ENCODE measurements around the gene FSD1.
"Not testable (repeated sequence)": the region's sequence is repeated elsewhere in the genome, so short reads cannot be mapped to it uniquely, and the experiment has no call there.

FSD1 gene

GRCh38 chr19:4320419-4320818, 16.0 kb downstream of the FSD1 start:
- DNase-seq, result no peak

GRCh38 chr19:4322942-4323665, 18.7 kb downstream of the FSD1 start:
- DNase-seq, result no peak

GRCh38 chr19:4323692-4324091, 19.3 kb downstream of the FSD1 start:
- no peak for DNase-seq

- DNase-seq, result no peak
Observed at GRCh38 chr19:4324228-4324627, 19.8 kb downstream of the FSD1 start.

- DNase-seq, result no peak
Observed at GRCh38 chr19:4326215-4326836, 21.9 kb downstream of the FSD1 start.

DNA sequence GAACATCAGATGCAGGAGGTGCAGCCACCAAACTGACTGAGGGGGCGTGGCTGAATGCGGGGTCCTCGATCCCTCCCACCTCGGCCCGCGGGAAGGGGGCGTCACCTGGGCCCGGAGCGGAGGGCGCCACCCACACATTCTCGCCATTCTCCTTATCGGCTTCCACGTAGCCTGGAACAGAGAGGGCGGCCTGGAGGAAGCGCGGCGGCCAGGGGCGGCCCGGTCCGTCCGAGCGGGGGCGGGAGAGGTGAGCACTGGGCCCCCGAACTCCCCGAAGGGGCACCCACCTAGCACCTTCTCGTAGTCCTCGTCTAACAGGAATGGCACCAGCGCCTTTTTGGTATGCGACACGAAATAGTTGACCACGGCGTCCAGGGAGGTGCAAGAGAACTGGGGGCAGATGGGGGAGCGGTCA, 22.4 kb downstream of the FSD1 start:
- DNase-seq, result no peak

- no peak for DNase-seq
Observed at GRCh38 chr19:4327252-4327876, 23.0 kb downstream of the FSD1 start.

DNA sequence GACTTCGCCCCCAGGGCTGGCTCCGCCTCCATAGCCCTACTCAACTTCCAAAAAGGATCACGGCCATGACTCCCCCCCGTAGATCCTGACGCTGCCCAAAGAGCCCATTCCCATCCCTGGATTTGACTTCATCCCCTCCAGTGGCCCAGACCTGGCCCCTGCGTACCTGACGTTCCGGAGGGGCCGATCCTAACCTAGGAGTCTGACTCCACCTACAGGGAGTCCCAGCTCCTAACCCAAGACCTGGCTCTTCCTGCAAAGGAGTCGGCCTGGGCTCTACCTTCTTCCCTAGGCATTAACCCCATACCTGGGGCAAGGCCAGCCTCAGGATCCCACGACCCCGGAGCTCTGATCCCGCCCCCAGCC, 23.5 kb downstream of the FSD1 start:
- DNase-seq, result no peak

DNA sequence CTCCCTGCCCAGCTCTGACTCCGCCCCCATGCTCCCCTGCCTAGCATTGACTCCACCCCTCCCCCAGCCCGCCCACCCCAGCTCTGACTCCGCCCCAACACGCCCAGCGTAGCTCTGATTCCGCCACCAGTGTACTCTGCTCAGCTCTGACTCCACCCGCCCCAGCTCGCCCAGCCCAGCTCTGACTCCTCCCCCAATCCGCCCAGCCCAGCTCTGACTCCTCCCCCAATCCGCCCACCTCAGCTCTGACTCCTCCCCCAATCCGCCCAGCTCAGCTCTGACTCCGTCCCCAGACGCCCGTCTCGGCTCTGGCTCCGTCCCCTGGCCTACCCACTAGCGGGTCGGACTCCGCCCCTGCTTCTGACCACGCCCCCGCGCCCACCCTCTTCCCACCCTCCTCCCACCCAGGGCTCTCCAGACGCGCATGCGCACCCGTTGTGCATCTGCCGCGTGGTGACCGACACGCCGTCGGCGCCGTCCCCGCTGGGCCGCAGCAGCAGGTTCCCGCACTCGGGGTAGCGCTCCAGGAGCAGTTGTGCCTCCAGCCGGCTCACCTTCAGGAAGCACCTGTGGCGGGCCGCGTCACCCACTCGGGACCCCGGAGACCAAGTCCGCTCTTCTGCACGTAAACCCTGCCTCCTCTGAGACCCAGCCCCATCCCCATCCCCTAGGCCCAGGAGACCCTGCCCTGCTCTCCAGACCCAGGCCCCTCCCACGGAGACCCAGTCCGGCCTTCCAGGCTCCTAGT, 24.0 kb downstream of the FSD1 start:
- no peak for DNase-seq

GRCh38 chr19:4328991-4329681, 24.7 kb downstream of the FSD1 start:
- DNase-seq, result not testable (repeated sequence)

DNA sequence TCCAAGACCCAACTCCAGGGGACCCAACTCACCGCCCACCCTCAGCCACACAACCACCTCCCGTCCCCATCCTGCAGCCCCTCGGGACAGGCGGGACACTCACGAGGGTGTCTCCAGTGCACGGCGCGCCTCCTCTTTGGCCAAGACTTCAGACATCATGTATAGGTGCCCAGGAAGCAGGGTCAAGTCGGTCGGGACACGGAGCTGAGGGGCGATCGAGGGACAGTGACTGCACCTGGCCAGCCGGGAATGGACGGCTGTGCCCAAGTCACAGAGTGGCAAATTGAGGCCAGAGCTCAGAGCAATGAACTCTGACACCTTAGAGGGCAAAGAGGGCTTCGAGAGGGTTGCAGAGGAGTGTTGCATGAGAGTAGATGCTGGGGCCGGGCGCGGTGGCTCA, 25.5 kb downstream of the FSD1 start:
- no peak for DNase-seq

- no peak for DNase-seq
Observed at GRCh38 chr19:4334929-4335570, 30.7 kb downstream of the FSD1 start.

GRCh38 chr19:4337906-4338440, 33.6 kb downstream of the FSD1 start:
- DNase-seq, result peak; percentile 21

DNA sequence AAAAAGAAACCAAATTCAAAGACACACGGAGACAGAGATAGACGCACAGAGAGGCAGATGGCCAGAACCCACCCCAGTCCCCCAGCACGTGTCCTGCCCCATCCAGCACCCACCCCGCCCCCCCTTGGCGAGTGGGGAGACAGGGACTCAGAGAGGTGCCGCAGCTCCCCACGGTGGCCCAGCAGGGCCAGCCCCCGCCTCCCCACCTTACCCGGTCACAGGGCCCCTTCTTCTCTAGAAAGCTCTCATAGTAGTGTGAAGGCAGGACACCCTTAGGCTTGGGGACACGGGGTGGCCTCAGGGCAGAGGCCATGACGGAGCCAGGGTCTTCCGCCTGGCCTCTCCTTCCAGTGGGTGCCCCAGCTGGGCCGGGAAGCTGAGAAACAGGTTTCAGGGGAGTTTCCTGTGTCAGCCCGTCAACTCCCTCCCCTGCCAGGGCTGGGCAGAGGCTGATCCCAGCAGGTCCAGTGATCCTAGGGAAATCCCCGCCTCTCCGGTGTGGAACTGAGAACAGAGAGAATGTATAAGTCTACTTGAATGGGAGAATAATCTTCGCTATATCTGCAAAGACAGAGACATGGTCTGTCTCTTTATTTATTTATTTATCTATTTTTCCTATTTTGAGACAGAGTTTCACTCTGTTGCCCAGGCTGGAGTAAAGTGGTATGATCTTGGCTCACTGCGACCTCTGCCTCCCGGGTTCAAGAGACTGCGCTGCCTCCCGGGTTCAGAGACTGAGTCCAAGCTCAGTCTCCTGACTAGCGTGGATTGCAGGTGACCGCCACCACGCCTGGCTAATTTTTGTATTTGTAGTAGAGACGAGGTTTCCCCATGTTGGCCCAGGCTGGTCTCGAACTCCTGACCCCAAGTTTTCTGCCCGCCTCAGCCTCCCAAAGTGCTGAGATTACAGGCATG, 34.3 kb downstream of the FSD1 start, which contains the start of gene STAP2:
TSS of gene STAP2 (minus strand) at position 387 of the 915 bp plus-strand sequence. CDS start at position 313, 74 bp downstream.
- DNase-seq, result no peak

- no peak for DNase-seq
Observed at GRCh38 chr19:4342314-4342614, 37.9 kb downstream of the FSD1 start.

- peak; percentile 98 for DNase-seq
Observed at GRCh38 chr19:4342615-4343369, 38.4 kb downstream of the FSD1 start.

DNA sequence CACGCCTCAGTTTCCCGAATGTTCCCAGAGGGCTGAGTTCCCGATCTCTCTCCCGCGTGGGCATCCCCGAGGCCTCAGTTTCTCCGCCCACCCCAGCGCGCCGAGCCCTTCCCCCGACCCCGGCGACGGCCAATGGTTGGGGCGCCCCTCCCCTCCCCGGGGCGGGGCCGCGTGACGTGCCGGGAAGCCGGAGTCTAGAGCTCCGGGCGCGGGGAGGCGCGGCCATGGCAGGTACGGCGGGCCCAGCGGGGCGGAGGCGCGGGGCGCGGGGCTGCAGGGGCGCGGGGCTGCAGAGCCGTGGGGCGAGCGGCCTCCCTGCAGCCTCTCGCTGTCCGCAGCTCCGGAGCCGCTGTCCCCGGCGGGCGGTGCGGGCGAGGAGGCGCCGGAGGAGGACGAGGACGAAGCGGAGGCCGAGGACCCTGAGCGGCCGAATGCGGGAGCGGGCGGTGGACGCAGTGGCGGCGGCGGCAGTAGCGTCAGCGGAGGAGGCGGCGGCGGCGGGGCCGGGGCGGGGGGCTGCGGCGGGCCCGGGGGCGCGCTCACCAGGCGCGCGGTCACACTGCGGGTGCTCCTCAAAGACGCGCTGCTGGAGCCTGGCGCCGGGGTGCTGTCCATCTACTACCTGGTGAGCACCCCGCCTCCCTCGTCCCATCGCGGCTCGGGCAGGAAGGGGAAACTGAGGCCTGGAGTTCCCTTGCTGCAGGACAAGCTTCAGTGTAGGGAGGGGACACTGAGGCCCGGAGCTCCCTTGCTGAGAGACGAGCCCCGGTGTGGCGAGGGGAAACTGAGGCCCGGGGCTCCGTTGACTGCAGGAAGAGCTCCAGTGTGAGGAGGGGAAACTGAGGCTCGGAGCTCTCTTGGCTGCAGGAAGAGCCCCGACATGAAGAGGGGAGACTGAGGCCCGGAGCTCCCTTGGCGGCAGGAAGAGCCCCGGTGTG, 39.2 kb downstream of the FSD1 start, which contains the start of gene MPND:
TSS of gene MPND (plus strand) at position 193 of the 938 bp plus-strand sequence. CDS start at position 225, 32 bp downstream.
- peak; percentile 77 for DNase-seq

GRCh38 chr19:4345342-4346019, 41.1 kb downstream of the FSD1 start:
- DNase-seq, result no peak

Measured in NCI-H146 (cell line).